ENCODE measurements around the gene PPP4R4. TPM values are rescaled to one million over a fixed set of nuclear protein-coding genes. Genes with fewer than 3 reads are reported as not detected.

Gene PPP4R4
- total and polyA plus RNA-seq, 2 experiments from 2014 or later = 3.0 to 11.1 TPM

GRCh38 chr14:94225460-94226378 is 51.6 kb downstream of the PPP4R4 start:
- ATAC-seq = no peak
- H2AFZ ChIP-seq = no peak overlapping the region
- no peaks in the 10 kb centered on the region for H3K4me1 Mint-ChIP-seq

More at GRCh38 chr14:94225460-94226378, 51.6 kb downstream of the PPP4R4 start:
- no peak for DNase-seq (ENCODE audit: low spot score)
- Mint-ChIP-seq H3K36me3 (ENCODE audit: low read depth) (peaks cover 2% of the 10 kb centered on the region; the same call in 2 of the 3 replicates), H3K27me3 (ENCODE audit: insufficient read depth, low read depth, poor library complexity) (peaks cover 2% of the 10 kb centered on the region), H3K9me3 (no peaks in the 10 kb centered on the region), H3K4me3 (no peak overlapping the region), H3K27ac (no peak overlapping the region)
- Histone ChIP-seq H4K20me1 (replicated peaks; ENCODE audit: insufficient read depth) (no peaks in the 10 kb centered on the region), H3K36me3 (ENCODE audit: insufficient read depth) (no peaks in the 10 kb centered on the region), H3K27ac (ENCODE audit: low read depth) (no peak overlapping the region), H3K4me3 (no peak overlapping the region), H3K4me2 (no peak overlapping the region), H3K27me3 (ENCODE audit: insufficient read depth) (no peaks in the 10 kb centered on the region), H3K4me1 (ENCODE audit: insufficient read depth) (no peaks in the 10 kb centered on the region), H3K9me2 (ENCODE audit: insufficient read depth) (no peaks in the 10 kb centered on the region), H3F3A (replicated peaks; ENCODE audit: low read depth) (no peaks in the 10 kb centered on the region), H3K79me2 (replicated peaks; ENCODE audit: insufficient read depth) (no peaks in the 10 kb centered on the region)
- no peak for TF ChIP-seq ZNF462 (CRISPR knock-in tag; IDR thresholded peaks at IDR 0.05)
- TF ChIP-seq ETS1 (IDR thresholded peaks at IDR 0.05) = no peak
- no peak for TF ChIP-seq EZH2 (IDR thresholded peaks at IDR 0.05; ENCODE audit: low read depth, unreplicated experiment)
- no peak for TF ChIP-seq REST (IDR thresholded peaks at IDR 0.05; ENCODE audit: unreplicated experiment)
- TF ChIP-seq CREB1 (CRISPR knock-in tag; IDR thresholded peaks at IDR 0.05; ENCODE audit: low read depth) = no peak
- no peak for TF ChIP-seq STAT1 (IDR thresholded peaks at IDR 0.05; ENCODE audit: unreplicated experiment)
- TF ChIP-seq ZNF114 (CRISPR knock-in tag; IDR thresholded peaks at IDR 0.05) = no peak
- no peak for TF ChIP-seq EZH2phosphoT487 (IDR thresholded peaks at IDR 0.05; ENCODE audit: unreplicated experiment)
- no peak for TF ChIP-seq JUNB (IDR thresholded peaks at IDR 0.05; ENCODE audit: unreplicated experiment)
- TF ChIP-seq POLR2AphosphoS5 (IDR thresholded peaks at IDR 0.05; ENCODE audit: low read depth) = no peak
- TF ChIP-seq NANOG (IDR thresholded peaks at IDR 0.05; ENCODE audit: borderline replicate concordance) = no peak

Data from GM23338 (cell line).